Mesendoderm (in vitro differentiated cells): ENCODE data around the gene TBL3.

Source experiments
- DNase-seq: peaks from one replicate; pipeline ENCODE4 v3.0.0; 2013
- H2AK5ac ChIP-seq: 2 replicates; pipeline ENCODE4 v1.6.1; 2013; ENCODE audit warnings: low read length, inconsistent platforms
- H2BK120ac ChIP-seq: 2 replicates; pipeline ENCODE4 v1.6.1; 2013; ENCODE audit warnings: low read depth, mild to moderate bottlenecking, low read length, moderate library complexity, mixed read lengths
- H2BK15ac ChIP-seq: replicated peaks from 2 replicates; pipeline ENCODE4 v1.6.1; 2013; ENCODE audit warnings: low read depth, mild to moderate bottlenecking, moderate library complexity
- H2BK5ac ChIP-seq: 2 replicates; pipeline ENCODE4 v1.6.1; 2013; ENCODE audit warnings: low read length, inconsistent platforms
- H3K18ac ChIP-seq: 2 replicates; pipeline ENCODE4 v1.6.1; 2013; ENCODE audit warnings: mild to moderate bottlenecking, low read length, mixed read lengths
- H3K23ac ChIP-seq: one replicate; pipeline ENCODE4 v1.6.1; 2013; ENCODE audit warnings: low read length
- H3K27ac ChIP-seq: 2 replicates; pipeline ENCODE4 v1.5.1; 2013; ENCODE audit warnings: low read depth, mild to moderate bottlenecking, inconsistent platforms, low read length, moderate library complexity
- H3K27me3 ChIP-seq: 2 replicates; pipeline ENCODE4 v1.6.1; 2013; ENCODE audit warnings: low read length, control low read depth, mild to moderate bottlenecking, inconsistent platforms; ENCODE audit not compliant: insufficient read depth, poor library complexity
- H3K36me3 ChIP-seq: 2 replicates; pipeline ENCODE4 v1.6.1; 2013; ENCODE audit warnings: low read length, inconsistent platforms; ENCODE audit not compliant: control insufficient read depth, insufficient read depth
- H3K4ac ChIP-seq: one replicate; pipeline ENCODE4 v1.6.1; 2013; ENCODE audit warnings: low read depth, mild to moderate bottlenecking, low read length, moderate library complexity
- H3K4me1 ChIP-seq: 2 replicates; pipeline ENCODE4 v1.6.1; 2013; ENCODE audit warnings: low read depth, low read length, inconsistent platforms; ENCODE audit not compliant: control insufficient read depth
- H3K4me2 ChIP-seq: 2 replicates; pipeline ENCODE4 v1.6.1; 2013; ENCODE audit warnings: low read length
- H3K4me3 ChIP-seq: 2 replicates; pipeline ENCODE4 v1.5.1; 2013; ENCODE audit warnings: mild to moderate bottlenecking, low read length
- H3K56ac ChIP-seq: one replicate; pipeline ENCODE4 v1.6.1; 2013; ENCODE audit warnings: low read length
- H3K79me1 ChIP-seq: 2 replicates; pipeline ENCODE4 v1.6.1; 2013; ENCODE audit warnings: low read length, inconsistent platforms
- H3K79me2 ChIP-seq: 2 replicates; pipeline ENCODE4 v1.6.1; 2013; ENCODE audit warnings: mild to moderate bottlenecking, low read length; ENCODE audit not compliant: control insufficient read depth, insufficient read depth
- H3K9ac ChIP-seq: 2 replicates; pipeline ENCODE4 v1.6.1; 2013; ENCODE audit warnings: low read length, inconsistent platforms
- H4K5ac ChIP-seq: one replicate; pipeline ENCODE4 v1.6.1; 2013; ENCODE audit warnings: low read length
- H4K8ac ChIP-seq: one replicate; pipeline ENCODE4 v1.6.1; 2013; ENCODE audit warnings: low read depth, mild to moderate bottlenecking, control low read depth, low read length, moderate library complexity
- WGBS: extraction: QIAGEN DNeasy Blood & Tissue Kit; methylation state at CpG from one replicate; pipeline ENCODE4 v1.1.7; 2013; ENCODE audit warnings: low lambda C conversion rate, missing lambda C conversion rate; ENCODE audit not compliant: insufficient coverage; ENCODE audit errors: extremely low coverage; 5-methylcytosine and 5-hydroxymethylcytosine counted together

The TBL3 gene

GRCh38 chr16:1980770-1981087, 8.9 kb downstream of the TBL3 start:
- no peak overlapping the region for H3K18ac ChIP-seq
- no peak overlapping the region for H2BK5ac ChIP-seq
- H2BK15ac ChIP-seq: no peak overlapping the region
- no peak for DNase-seq
- peaks cover 9% of the 10 kb centered on the region for H3K79me1 ChIP-seq
- H3K23ac ChIP-seq: peak overlapping the region; percentile 20
- no peak overlapping the region for H3K4me2 ChIP-seq
- no peak overlapping the region for H3K56ac ChIP-seq
- H2BK120ac ChIP-seq: no peak overlapping the region
- H4K5ac ChIP-seq: no peak overlapping the region
- H2AK5ac ChIP-seq: no peak overlapping the region
- no peak overlapping the region for H3K4ac ChIP-seq
- no peaks in the 10 kb centered on the region for H3K36me3 ChIP-seq
- peaks cover 2% of the 10 kb centered on the region for H3K79me2 ChIP-seq
- no peak overlapping the region for H4K8ac ChIP-seq
- WGBS: no CpG with 5 or more reads among the region's 16 CpGs
- H3K4me1 ChIP-seq: peaks cover 5% of the 10 kb centered on the region
- no peak overlapping the region for H3K9ac ChIP-seq
- H3K4me3 ChIP-seq: no peak overlapping the region
- no peak overlapping the region for H3K27ac ChIP-seq
- H3K27me3 ChIP-seq: peaks cover 9% of the 10 kb centered on the region

GRCh38 chr16:1981398-1981836, 9.6 kb downstream of the TBL3 start, which contains the start of gene NOXO1:
TSS of gene NOXO1 (minus strand) at chr16:1981469. CDS start at chr16:1981179, 290 bp downstream.
- Histone ChIP-seq H3K4me1 (peaks cover 5% of the 10 kb centered on the region), H3K4me3 (no peak within 1 kb of the TSS), H3K9ac (no peak within 1 kb of the TSS), H4K5ac (no peak within 1 kb of the TSS), H3K4me2 (no peak within 1 kb of the TSS), H2BK15ac (no peak within 1 kb of the TSS), H3K27me3 (peaks cover 9% of the 10 kb centered on the region), H3K56ac (peak within 1 kb of the TSS; percentile 7), H4K8ac (no peak within 1 kb of the TSS), H3K27ac (no peak within 1 kb of the TSS), H3K4ac (no peak within 1 kb of the TSS), H2AK5ac (no peak within 1 kb of the TSS), H3K23ac (peak within 1 kb of the TSS; percentile 20), H3K79me2 (peaks cover 2% of the 10 kb centered on the region), H3K36me3 (peaks cover 3% of the 10 kb centered on the region), H2BK5ac (no peak within 1 kb of the TSS), H3K79me1 (peaks cover 10% of the 10 kb centered on the region), H3K18ac (no peak within 1 kb of the TSS), H2BK120ac (no peak within 1 kb of the TSS)
- DNase-seq: peak; percentile 19
- WGBS: no CpG with 5 or more reads among the region's 6 CpGs

GRCh38 chr16:1982013-1982433, 10.2 kb downstream of the TBL3 start:
- DNase-seq: no peak
- no peak overlapping the region for H3K9ac ChIP-seq
- peaks cover 9% of the 10 kb centered on the region for H3K27me3 ChIP-seq
- no peak overlapping the region for H3K4me2 ChIP-seq
- no peak overlapping the region for H3K27ac ChIP-seq
- H2AK5ac ChIP-seq: no peak overlapping the region
- peaks cover 2% of the 10 kb centered on the region for H3K79me2 ChIP-seq
- peaks cover 3% of the 10 kb centered on the region for H3K36me3 ChIP-seq
- peaks cover 10% of the 10 kb centered on the region for H3K79me1 ChIP-seq
- H3K18ac ChIP-seq: no peak overlapping the region
- peaks cover 5% of the 10 kb centered on the region for H3K4me1 ChIP-seq
- WGBS: no CpG with 5 or more reads among the region's 5 CpGs
- no peak overlapping the region for H2BK120ac ChIP-seq
- H4K5ac ChIP-seq: no peak overlapping the region
- no peak overlapping the region for H3K56ac ChIP-seq
- no peak overlapping the region for H2BK15ac ChIP-seq
- no peak overlapping the region for H2BK5ac ChIP-seq
- H3K4ac ChIP-seq: no peak overlapping the region
- no peak overlapping the region for H4K8ac ChIP-seq
- H3K23ac ChIP-seq: no peak overlapping the region
- H3K4me3 ChIP-seq: no peak overlapping the region

DNA sequence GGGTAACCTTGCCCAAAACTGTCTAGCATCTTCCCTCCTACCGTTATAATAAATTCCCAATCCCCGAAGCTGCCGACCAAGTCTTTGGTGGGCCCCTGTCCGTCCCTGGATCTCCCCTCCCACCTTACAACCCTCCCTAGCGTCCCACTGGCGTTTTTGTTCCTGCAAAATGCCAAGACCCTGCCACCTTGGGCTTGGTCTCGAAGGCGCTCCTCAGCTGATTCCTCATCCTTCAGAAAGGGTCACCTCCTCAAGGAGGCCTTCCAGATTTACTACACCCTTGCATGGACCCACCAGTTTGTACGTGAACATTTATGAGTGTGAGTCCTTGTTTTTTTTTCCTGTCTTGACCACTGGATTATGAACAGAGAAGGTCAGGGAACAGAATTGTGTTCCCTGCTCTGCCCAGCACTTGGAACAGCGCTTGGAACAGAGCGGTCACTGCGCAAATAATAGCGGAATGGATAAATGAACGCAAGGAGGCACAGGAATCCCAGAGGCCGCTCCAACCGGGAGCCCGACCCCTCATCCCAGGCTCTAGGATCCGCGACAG, 11.2 kb downstream of the TBL3 start:
- no peak for DNase-seq
- Histone ChIP-seq H3K79me1 (peaks cover 10% of the 10 kb centered on the region), H3K9ac (peak overlapping the region; percentile 37), H3K27me3 (peaks cover 9% of the 10 kb centered on the region), H3K79me2 (peaks cover 2% of the 10 kb centered on the region), H3K4me2 (no peak overlapping the region), H3K4me3 (no peak overlapping the region), H4K8ac (no peak overlapping the region), H3K18ac (no peak overlapping the region), H2BK5ac (no peak overlapping the region), H3K4me1 (peaks cover 5% of the 10 kb centered on the region), H2BK120ac (no peak overlapping the region), H3K23ac (no peak overlapping the region), H3K56ac (no peak overlapping the region), H3K36me3 (peaks cover 3% of the 10 kb centered on the region), H4K5ac (no peak overlapping the region), H2BK15ac (no peak overlapping the region), H2AK5ac (no peak overlapping the region), H3K27ac (no peak overlapping the region), H3K4ac (no peak overlapping the region)
- WGBS: no CpG with 5 or more reads among the region's 19 CpGs

GRCh38 chr16:1983544-1984346, 11.9 kb downstream of the TBL3 start, which contains the start of gene GFER:
TSS of gene GFER (plus strand) at chr16:1984193. CDS start at chr16:1984219, 26 bp downstream.
- H2BK5ac ChIP-seq: no peak within 1 kb of the TSS
- peak within 1 kb of the TSS; percentile 64 for H3K27ac ChIP-seq
- H2BK15ac ChIP-seq: no peak within 1 kb of the TSS
- no peak within 1 kb of the TSS for H2AK5ac ChIP-seq
- H2BK120ac ChIP-seq: no peak within 1 kb of the TSS
- H3K79me2 ChIP-seq: peaks cover 2% of the 10 kb centered on the region
- DNase-seq: peak; percentile 96
- no peak within 1 kb of the TSS for H4K5ac ChIP-seq
- H3K36me3 ChIP-seq: peaks cover 3% of the 10 kb centered on the region
- H3K23ac ChIP-seq: no peak within 1 kb of the TSS
- H3K4me1 ChIP-seq: peaks cover 5% of the 10 kb centered on the region
- WGBS: no CpG with 5 or more reads among the region's 109 CpGs
- H3K56ac ChIP-seq: peak within 1 kb of the TSS; percentile 96
- H3K9ac ChIP-seq: peak within 1 kb of the TSS; percentile 91
- peak within 1 kb of the TSS; percentile 61 for H3K4ac ChIP-seq
- peaks cover 10% of the 10 kb centered on the region for H3K79me1 ChIP-seq
- H3K4me3 ChIP-seq: peak within 1 kb of the TSS; percentile 78
- no peak within 1 kb of the TSS for H4K8ac ChIP-seq
- peak within 1 kb of the TSS; percentile 84 for H3K4me2 ChIP-seq
- H3K18ac ChIP-seq: peak within 1 kb of the TSS; percentile 72
- peaks cover 9% of the 10 kb centered on the region for H3K27me3 ChIP-seq
